HG03354 (cell line): Measurements from ENCODE around the gene LHX4.

Experiments
- ATAC-seq: cut with Tn5 transposase; IDR thresholded peaks from one replicate; pipeline ENCODE4 v1.9.1; 2021; ENCODE audit warnings: mild to moderate bottlenecking; ENCODE audit not compliant: unreplicated experiment, poor library complexity, severe bottlenecking

LHX4 gene

DNA sequence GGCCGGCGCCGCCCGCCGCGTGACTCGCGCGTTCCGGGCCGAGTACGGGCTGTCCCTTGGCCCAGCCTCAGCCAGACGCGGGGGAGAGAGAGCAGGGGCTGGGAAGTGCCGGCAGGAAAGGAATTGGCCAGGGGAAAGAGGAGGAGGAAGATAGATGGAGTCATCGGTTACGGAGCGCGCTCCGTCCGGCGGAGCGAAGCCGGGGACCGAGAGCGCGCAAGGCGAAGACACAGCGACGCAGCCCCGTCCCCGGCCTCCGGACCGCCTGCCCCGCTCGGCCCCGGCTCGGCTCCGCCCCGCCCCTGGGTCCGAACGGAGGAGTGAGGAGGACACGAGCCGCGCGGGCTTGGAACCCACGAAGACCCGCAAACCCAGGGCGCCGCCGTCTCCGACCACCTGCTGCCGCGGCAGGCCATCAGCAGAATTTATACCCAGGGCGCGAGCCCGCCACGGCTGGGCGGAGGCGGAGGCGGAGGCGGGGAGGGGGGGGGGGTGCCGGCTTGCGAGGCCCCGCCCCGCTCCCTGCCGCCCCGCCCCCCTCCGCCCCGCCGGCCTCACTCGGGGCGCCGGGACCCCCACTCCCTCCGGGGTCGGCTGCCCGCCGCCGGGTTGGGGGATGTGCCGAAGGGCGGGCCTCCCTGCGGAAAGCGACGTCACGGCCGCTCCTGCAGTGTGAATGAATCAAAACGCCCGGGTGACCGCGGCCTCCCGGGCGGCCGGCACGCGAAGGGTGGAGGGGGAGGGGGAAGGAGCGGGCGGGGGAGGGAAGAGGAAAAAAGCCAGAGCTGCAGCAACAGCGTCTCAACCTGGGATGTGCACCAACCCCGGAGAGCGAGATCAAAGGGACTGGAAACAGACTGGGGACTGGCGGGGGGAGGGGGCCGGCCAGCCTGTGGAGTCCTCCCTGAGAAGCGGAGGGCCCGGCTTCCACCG lies at the start of gene LHX4:
Gene LHX4 (plus strand): TSS at position 782 of the 933 bp plus-strand sequence. CDS start 266 bp downstream, outside the sequence.
- ATAC-seq, result peak; percentile 34

DNA sequence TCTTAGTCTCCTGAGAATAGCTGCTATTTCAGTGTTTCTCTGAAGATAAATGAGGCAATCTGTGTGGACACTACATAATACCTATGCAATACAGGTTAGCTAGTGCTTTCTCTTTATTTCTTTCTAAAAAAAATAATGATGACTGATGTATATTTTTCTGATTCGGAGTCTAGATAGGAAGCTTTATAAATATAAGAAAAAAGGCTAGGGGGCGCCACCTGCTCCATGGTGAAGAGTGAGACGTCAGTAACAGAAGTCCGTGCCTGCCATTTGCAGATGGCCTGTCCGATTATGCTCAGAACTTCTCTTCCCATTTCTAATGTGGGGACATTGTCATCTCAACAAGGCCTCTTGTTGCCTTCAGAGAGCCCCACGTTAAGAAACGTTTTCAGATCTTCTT lies 49.0 kb upstream of the LHX4 start:
- ATAC-seq, result no peak

DNA sequence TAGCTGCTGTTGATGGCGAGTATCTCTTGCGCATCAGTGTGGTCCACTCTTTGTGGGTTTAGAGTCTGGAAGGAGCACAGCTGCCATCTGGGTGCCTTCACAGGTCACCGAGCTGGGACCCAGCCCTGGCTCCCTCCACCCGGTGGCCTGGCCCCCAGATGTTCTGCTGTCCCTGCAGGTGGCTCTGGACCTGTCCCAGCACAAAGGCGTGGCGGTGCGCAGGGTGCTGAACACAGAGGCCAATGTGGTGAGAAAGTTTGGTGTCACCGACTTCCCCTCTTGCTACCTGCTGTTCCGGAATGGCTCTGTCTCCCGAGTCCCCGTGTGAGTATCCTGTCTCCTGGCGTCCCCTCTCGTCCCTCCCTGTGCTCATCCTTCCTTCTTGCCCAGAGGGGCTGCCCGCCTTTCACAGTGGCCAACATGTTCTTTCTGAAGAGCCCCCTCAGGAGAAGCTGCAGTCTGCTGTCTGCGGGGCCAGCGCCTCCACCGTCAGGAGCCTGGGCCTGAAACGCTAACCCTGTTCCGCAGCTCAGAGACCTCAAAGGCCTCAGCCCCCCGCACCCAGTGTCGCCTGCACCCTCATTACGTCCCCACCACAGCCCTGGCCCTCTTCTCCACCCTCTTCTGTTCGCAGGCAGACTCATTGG lies 47.9 kb upstream of the LHX4 start:
- ATAC-seq, result no peak

GRCh38 chr1:180182643-180183311 lies 47.3 kb upstream of the LHX4 start:
- no peak for ATAC-seq

- ATAC-seq, result no peak
Measured at GRCh38 chr1:180183426-180183825, 46.6 kb upstream of the LHX4 start.

GRCh38 chr1:180184041-180184440 lies 46.0 kb upstream of the LHX4 start:
- ATAC-seq, result no peak

GRCh38 chr1:180185281-180185680 lies 44.8 kb upstream of the LHX4 start:
- ATAC-seq, result no peak

DNA sequence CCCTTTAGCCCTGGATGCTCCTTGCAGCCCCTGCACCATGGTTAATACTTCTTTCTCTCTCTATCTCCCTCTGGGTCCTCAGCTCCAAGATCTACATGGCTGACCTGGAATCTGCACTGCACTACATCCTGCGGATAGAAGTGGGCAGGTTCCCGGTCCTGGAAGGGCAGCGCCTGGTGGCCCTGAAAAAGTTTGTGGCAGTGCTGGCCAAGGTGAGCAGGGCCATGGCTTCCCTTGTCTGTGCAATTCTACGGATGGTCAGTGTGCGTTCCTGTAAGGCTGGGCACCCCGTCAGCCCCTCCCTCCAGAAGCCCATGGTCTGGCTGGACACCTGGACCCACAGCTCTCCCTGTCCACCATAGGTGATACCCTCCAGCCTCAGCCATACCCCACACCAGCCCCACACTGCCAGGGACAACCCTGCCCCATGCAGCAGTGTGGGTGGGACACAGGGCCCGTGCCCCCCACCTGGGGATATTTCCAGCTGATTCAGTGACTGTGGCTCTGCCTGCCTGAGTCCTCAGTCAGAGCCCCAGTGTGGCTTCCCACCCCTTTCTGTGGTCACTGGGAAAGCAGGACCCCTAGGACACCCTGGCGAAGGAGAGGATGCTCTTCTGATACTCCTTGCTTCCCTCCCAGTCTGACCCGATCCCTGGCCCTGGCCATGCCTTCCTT lies 44.0 kb upstream of the LHX4 start:
- ATAC-seq, result no peak

GRCh38 chr1:180186831-180187230 lies 43.2 kb upstream of the LHX4 start:
- ATAC-seq, result no peak

DNA sequence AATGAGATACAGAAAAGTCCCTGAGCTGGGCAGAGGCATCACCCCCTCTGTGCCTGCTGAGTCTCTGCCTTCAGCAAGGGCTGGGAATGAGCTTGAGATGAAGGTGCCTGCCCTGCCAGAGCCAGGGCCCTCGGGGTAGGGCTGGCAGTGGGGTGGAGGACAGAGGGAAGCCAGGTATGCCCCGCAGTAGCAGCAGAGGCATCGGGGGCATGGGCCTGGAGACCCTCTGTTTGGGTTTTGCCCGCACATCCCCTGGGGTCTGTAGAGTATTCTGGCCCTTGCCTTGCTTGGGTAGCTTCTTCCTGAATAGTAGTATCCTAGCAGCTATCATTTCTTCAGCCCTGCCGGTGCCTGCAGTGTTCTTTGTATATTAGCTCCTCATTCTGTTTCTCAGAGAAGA lies 42.4 kb upstream of the LHX4 start:
- ATAC-seq, result no peak

GRCh38 chr1:180188091-180188506 lies 42.0 kb upstream of the LHX4 start:
- no peak for ATAC-seq

DNA sequence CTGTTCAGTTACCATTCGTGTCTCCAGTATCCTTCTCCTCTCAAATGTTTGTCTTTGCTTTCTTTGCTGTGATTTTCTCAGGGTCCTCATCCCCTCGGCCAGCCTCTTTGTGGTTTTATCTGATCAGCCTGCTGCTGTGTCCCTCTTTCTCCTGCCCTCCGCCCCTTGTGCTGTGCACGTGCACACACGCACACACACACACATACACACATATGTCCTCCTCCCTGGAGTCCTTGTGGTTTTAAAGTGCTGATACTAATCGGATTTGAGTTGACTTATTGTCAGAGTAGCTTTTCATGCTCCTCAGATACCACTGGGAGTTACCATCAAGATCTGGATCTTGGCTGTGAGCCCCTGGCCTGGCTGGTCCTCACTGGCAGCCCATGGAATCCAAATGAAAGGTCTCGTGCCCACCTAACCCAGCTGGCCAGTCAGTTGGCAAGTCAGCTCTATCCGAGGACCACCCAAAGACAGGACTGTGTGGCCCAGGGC lies 41.3 kb upstream of the LHX4 start:
- no peak for ATAC-seq

GRCh38 chr1:180190091-180190490 lies 40.0 kb upstream of the LHX4 start:
- ATAC-seq, result no peak

DNA sequence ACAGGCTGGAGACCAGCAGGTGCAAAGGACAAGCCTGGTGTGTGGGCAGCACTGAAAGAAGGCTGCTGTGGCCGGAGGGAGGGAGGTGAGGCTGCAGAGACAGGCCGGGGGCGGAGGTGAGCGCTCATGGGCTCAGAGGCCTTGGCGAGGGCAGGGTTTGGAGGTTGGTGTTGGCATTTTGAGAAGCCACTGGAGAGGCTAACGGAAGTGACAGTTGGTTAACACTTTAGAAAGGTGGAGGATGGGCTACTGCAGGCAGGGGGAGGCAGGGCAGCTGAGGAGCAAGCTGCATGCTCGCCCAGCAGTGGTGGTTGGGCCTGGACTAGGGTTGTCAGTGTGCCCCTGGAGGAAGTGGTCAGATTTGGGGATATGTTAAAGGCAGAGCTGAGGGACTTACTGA lies 37.9 kb upstream of the LHX4 start:
- ATAC-seq, result no peak

- ATAC-seq, result no peak
Measured at GRCh38 chr1:180193141-180194047, 36.7 kb upstream of the LHX4 start.

- ATAC-seq, result no peak
Measured at GRCh38 chr1:180194048-180194425, 36.0 kb upstream of the LHX4 start.

DNA sequence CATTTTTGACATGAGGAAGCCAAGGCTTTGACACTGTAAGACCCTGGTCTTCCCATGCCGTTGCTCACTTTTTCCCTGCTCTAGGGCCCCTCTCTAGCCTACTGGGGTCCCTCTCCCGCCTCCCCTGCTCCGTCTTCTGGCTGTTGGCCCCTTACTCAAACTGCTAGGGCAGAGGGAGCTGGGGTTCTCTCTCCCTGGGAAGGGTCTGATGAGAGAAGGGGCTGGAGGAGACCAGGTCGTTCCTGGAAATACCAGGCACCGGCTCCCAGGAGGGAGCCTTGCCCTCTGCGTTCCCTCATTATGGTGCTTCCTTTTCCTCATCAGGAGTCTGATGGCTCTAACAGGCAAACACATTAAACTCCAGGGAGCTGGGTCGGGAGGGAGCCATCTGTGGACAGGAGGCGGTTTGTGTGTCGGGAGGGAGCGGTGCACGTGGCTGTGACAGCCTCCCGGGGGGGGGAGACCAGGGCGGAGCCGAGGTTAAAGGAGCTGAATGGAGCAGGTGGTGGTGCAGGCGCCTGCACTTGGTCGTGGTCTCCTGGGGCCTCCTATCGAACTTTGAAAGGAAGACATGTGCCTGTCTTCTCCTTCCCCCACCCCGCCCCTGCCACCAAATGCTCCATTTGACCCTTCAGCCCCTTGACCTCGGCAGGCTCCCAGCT lies 35.4 kb upstream of the LHX4 start:
- ATAC-seq, result no peak

- ATAC-seq, result no peak
Measured at GRCh38 chr1:180195401-180195800, 34.7 kb upstream of the LHX4 start.
